UCSD-AML1 (cell line): ENCODE data around the gene COX6B1.
A peak's percentile ranks its signal among the peaks of the same experiment; 100 is the strongest.
"Not testable (repeated sequence)": the region's sequence is repeated elsewhere in the genome, so short reads cannot be mapped to it uniquely, and the experiment has no call there.

Experiments used
- DNase-seq: peaks from one replicate; lab custom pipeline; 2025; ENCODE audit not compliant: unreplicated experiment; lab: John Stamatoyannopoulos, UW

The COX6B1 gene

DNA sequence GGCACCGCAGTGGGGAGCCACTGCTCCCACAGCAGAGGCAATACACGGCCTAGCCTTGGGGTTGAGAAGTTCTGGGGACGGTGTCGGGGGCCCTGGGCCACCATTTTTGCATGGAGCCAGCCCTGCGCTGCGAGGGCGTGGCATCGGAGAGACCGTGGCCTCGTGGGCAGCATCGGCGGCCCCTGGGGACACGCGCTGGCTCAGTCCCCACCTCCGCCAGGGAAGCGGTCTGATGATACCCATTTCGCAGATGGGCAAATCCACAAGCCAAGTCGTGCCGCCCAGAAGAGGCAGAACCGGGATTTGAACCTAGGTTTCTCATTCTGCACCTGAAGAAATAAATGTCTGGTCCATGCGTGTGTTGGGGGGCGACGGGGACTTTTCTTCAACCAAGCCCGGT is 17.0 kb downstream of the COX6B1 start:
- no peak for DNase-seq

DNA sequence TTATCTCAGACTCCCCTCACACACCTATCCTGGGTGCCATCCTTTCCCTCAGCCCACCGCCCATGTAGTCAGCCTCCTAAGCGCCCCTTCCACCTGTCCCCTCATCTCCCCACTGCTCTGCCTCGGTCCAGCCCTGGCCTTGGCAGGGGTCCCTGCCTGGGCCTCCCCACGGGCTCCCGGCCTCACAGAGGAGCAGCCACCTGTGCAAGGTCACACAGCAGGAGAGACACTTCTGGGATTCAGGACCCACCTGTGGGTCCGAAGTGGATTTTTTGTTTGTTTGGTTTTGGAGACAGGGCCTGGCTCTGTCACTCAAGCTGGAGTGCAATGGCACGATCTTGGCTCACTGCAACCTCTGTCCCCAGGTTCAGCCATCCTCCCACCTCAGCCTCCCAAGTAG is 17.5 kb downstream of the COX6B1 start:
- no peak for DNase-seq

DNA sequence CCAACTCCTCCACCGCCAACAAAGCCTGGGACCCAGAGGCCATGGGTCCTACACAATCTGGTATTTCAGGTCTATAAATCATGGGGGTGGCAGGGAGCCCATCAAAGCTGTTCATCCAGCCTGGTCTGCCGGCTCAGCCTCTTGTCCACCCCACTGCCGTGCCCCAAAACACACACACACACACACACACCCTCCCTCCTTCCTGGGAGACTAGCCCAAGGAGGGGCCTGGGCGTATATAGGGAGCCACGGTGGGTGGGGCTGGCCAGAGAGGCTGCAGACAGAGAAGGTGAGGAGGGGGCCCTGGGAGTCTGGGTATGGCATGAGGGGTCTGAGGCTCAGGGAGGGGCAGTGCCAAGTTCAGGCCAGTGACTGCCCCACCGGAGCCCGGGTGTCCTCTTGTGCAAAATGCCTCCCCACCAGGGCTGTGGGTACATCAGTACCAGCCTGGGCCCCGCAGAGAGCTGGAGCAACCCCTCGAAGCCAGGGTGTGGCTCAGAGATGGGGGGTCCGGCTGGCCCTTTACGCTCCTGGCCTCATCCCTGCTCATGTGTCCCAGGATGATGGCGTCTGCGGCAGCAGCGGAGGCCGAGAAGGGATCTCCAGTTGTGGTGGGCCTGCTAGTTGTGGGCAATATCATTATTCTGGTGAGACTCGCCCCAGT is 18.3 kb downstream of the COX6B1 start, which contains the start of gene UPK1A:
Gene UPK1A, plus strand, starts transcription at position 267 of the 663 bp plus-strand sequence. Its CDS starts 296 bp downstream, at position 563.
- DNase-seq = no peak

DNA sequence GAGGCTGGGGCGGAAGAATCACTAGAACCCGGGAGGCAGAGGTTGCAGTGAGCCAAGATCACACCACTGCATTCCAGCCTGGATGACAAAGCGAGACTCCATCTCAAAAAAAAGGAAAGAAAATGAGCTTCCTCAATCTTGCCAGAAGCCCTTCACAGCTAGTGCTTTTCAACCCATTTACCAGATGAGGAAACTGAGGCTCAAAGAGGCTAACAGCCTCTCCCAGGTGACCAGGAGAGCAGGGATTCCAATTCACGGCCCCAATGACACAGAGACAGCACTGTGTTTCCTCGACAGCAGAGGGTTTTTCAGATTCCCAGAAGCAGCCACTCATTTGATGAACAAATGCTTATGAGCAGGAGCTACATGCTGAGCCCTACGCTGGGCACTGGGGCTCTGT is 21.4 kb downstream of the COX6B1 start:
- no peak for DNase-seq

DNA sequence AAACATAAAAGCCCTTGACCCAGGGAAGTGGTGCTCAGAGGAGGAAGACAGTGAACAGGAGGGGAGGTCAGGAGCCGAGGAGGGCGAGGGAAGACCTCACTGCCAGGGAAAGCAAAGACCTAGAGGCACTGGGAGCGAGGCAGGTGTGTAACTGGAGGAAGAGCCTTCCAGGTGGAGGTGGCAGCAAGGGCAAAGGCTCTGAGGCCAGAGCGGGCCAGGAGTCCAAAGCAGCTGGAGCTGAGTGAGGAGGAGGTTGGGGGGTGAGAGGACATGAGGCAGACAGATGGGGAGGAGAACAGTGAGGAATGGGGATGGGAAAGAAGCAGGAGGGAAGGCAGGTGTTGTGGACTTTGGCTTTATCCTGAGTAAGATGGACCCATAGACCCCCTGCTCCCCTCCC is 21.9 kb downstream of the COX6B1 start:
- no peak for DNase-seq

DNA sequence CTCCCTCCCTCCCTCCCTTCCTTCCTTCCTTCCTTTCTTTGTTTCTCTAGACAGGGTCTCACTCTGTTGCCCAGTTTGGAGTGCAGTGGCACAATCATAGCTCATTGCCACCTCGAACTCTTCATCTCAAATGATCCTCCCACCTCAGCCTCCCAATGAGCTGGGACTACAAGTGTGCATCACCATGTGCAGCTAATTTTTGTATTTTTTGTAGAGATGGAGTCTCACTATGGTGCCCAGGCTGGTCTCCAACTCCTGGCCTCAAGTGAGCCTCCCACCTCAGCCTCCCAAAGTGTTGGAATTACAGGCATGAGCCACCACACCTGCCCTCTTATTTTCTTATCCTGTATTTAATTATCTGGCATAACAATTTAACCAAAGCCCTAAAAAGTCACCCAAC is 22.6 kb downstream of the COX6B1 start:
- no peak for DNase-seq

DNA sequence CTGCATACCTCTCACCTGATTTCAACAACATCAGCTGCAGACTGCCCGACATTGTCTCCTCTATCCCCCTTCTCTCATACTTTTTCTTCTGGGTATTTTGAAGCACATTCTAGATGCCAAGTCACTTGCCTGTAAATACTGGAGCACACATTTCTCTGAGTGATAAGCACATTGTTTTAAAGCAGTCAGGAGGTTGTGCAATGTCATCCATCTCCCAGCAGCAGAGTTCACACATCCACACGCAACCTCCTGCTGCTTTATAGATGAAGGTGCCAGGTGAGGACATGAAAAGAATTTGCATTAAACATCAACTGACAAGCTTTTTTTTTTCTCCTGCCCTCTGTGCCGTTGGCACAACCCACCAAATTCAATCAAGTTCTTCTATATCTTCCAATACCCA is 23.7 kb downstream of the COX6B1 start:
- DNase-seq = no peak

DNA sequence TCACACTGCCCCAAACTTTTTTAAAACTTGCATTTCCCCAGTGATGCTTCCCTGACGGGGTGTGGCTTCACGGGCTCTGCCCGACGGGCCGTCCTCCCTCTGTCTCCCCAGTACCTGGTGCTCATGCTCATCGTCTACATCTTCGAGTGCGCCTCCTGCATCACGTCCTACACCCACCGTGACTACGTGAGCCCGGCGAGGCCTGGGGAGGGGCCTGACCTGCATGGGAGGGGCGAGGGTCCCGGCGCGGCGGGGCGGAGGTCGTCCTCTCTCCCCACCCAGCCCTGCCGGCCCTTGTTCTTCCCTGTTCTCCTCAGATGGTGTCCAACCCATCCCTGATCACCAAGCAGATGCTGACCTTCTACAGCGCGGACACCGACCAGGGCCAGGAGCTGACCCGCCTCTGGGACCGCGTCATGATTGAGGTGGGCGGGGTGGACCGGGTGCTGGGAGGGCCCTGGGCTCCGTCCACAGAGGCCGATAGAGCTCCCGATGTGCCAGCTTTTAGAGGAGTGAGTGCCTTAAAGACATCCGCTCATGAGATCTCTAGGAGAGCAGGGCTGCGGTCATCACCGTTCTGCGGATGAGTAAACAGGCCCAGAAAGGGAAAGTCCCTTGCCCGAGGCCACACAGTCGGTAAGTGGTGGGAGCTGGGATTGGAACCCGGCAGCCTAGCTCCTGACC is 25.1 kb downstream of the COX6B1 start:
- DNase-seq = no peak

DNA sequence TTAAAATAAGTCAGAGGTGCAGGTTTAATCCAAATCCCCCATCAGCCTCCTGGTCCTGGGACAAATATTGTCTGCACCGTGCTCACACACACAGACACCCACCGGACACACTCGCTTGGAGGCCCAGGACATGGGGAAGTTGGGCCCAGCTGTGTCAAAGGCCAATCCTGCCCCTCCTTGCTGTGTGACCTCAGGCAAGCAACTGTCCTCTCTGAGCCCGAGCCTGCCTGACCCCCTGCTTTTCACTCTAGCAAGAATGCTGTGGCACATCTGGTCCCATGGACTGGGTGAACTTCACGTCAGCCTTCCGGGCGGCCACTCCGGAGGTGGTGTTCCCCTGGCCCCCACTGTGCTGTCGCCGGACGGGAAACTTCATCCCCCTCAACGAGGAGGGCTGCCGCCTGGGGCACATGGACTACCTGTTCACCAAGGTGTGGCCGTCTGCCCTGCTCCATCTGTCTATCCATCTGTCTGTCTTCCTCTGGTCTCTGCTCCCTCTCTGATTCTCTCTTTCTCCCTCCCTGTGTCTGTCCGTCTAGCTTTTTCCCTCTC is 27.5 kb downstream of the COX6B1 start:
- no peak for DNase-seq

DNA sequence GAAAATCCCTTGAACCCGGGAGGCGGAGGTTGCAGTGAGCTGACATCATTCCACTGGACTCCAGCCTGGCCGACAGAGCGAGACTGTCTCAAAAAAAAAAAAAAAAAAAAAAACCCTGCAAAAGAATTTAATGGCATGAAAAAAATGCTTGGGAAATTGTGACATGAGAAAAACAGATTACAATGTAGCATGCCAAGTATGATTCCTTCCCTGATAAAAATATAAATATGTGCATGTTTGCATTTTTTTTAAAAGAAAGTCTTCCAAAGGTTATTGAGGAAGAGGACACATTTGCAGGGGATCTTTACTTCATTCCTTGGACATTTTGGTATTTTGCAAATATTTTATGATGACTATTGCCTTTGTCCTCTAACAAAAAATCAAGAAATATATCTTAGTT is 41.7 kb downstream of the COX6B1 start:
- DNase-seq = no peak

DNA sequence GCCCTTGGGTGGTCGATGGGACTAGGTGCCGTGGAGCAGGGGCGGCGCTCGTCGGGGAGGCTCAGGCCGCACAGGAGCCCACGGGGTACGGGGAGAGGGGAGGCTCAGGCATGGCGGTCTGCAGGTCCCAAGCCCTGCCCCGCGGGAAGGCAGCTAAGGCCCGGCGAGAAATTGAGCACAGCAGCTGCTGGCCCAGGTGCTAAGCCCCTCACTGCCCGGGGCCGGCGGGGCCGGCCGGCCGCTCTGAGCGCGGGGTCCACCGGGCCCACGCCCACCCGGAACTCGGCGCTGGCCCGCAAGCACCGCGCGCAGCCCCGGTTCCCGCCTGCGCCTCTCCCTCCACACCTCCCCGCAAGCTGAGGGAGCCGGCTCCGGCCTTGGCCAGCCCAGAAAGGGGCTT is 43.0 kb downstream of the COX6B1 start:
- not testable (repeated sequence) for DNase-seq

DNA sequence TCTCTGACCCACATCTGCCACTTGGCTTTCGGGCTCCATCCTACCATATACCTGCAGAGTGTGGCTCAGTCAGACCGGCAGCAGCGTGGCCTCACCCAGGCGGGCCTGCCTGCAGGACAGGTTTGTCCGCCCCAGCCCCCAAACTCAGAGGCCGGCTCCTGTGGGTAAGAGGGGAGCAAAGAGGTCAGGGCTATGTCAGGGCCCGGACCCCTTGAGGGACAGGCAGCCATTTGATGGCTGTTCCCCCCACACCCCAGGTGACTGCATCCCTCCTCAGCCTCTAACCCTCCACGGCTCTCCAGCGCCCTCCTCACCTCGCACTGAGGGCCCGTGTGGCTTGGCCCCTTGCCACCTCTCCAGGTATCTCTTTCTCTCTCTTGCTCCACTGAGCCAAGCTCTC is 43.9 kb downstream of the COX6B1 start:
- no peak for DNase-seq

DNA sequence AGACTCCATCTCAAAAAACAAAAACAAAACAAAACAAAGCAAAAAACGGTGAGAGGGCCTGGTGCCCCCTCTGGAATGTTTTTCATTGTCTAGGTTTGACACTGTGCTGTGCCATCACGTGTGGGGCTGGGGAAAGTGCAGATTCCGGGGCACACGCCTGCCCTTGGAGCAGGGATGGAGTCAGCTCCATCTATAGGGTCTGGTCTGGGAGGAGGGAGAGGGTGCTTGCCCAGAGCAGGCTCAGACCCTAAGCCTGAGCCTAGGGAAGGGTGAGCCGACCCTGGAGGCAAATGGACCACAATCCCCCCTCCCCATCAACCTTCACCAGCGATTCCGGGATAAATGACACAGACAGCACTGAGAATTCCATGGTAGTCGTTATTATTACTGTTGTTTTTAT is 45.3 kb downstream of the COX6B1 start:
- no peak for DNase-seq

DNA sequence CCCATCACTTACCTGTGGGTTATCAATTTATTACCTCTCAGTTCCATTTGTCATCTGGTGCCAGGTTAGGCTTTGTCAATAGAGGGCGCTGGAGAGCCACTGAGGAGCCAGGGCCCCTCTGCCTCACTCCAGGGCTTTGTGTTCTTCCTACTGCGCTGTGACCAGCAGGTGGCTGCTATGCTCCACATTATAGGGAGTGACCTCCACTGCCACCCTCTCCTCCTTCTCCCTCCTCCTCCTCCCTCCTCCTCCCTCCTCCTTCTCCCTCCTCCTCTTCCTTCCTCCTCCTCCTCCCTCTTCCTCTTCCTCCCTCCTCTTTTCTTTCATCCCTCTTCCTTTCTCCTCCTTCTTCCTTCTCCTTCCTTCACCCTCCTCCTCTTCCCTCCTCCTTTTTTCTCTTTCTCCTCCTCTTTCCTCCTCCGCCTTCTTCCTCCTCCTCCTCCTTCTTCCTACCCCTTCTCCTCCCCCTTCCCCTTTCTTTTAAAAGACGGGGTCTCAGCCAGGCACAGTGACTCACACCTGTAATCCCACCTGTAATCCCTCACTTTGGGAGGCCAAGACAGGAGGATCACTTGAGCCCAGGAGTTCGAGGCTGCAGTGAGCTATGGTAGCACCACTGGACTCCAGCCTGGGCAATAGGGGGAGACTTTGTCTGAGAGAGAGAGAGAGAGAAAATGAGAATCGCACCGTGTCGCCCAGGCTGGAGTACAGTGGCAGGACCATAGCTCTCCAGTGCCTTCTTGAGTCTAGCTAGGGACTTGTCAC is 45.9 kb downstream of the COX6B1 start:
- DNase-seq = peak; percentile 85

DNA sequence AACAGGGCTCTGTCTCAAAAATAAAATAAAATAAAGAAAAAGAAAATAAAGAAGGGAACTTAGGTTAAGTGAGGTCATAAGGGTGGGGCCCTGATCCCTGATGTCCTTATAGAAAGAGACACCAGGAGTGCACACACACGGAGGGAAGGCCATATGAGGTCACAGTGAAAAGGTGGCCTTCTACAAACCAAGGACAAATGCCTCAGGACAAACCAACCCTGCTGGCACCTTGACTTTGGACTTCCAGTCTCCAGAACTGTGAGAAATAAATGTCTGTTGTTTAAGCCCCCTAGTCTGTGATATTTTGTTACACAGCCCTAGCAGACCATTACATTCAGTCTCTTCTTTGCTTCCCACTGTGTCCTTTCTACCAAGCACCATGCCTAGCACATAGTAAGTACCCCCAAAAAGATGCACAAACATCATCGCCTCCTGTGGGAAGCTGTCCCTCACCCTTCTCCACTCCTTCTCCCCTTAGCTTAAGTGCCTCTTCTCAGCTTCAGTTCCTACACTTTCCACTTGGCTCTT is 47.8 kb downstream of the COX6B1 start:
- no peak for DNase-seq

DNA sequence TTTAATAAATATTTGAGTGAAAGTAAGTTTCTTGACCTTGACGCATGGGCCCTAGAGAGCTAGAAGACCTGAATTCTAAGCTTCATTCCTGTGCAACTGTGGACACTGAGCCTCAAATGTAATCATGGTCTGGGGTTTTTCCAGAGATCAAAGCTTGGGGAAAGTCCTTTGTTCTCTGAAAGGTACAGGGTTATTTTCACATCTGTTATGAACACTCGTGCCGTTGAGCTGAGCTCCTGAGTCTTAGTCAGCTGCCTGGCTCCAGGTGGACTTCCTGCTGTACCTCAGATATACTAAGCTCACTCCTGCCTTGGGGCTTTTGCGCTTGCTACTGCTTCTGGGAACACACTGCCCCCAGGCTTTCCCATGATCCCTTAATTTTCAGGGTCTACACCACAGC is 48.7 kb downstream of the COX6B1 start:
- no peak for DNase-seq

DNA sequence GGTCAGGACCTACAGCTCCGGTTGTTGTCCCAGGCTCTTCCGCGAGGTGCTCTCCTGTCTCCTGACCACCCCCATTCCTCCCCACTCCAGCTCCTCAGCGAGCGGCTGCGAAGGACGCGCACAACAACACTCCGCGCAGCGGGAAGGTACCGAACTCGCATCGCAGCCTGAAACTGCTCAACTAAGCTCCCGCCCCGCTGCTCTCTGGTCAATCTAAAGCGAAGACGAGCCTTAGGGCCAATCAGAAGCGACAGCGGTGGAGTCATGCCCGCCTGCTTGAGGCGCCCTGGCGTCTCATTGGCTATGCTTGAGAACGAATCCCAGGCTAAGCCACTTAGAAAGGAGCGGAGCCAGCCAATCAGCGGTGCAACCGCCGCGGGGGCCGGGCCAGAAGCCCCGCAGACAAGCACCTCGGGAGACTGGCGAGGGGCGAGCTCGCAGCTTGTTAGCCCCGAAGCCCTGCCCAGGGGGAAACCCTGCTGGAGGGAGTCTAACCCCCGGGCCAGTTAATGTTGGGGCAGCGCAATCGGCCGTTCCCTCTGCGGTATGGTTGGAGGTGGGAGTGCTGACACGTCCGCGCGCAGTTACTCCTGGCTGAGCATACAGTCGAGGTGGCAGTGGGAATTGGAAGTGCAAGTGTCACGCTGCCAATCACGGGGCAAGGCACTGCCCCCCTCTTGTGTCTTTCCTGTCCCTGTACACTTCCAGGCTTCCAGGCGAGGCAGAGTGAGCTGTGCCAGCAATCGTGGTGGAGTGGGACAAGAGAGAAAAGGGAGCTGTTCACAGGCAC is 54.3 kb downstream of the COX6B1 start:
- peak; percentile 90 for DNase-seq

DNA sequence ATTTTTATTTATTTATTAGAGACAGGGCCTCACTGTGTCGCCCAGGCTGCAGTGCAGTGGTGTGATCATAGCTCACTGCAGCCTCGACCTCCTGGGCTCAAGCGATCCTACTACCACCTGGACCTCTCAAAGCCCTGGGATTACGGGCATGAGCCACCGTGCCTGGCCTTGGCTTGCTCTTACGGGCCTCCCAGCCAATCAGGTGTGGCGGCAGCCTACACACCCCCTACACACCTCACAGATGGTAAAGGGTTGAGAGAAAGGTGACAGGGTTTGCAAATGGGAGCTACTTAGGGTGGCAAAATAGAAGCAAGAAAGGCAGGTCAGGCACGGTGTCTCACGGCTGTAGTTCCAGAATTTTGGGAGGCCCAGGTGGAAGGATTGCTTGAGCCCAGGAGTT is 55.2 kb downstream of the COX6B1 start:
- no peak for DNase-seq

DNA sequence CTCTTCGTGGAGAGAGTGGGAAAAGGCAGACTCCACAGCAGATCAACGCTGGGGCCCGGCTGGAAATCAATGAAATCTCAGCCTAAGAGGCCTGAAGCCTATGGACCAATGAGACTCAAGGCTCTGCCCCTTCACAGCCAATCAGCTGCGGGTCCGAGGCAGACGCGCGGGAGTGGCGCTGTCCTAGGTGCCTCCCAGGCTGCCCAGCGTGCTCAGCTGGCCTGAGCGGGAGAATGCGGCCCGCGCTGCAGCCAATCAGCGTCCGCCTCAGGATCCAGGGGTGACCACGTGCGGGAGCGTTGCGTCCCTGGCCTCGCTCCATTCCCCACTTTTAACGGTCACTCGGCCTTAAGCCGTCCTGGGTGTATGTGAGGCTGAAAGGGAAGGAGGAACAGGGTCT is 56.1 kb downstream of the COX6B1 start, which contains the start of gene ZBTB32:
Gene ZBTB32, plus strand, starts transcription at position 341 of the 400 bp plus-strand sequence. CDS start 10,069 bp downstream, outside the sequence.
- peak; percentile 56 for DNase-seq
